Stimulated activated CD8-positive, alpha-beta memory T cell treated with anti-CD3 and anti-CD28 coated beads, Interleukin-7, amount 100 ng/mL, for 24 hours (primary cell): ENCODE results near the gene FBN3.
"Not testable (repeated sequence)": the region's sequence is repeated elsewhere in the genome, so short reads cannot be mapped to it uniquely, and the experiment has no call there.

Experiments used
- DNase-seq: peaks from one replicate; pipeline ENCODE4 v3.0.0-alpha.2; 2020; ENCODE audit warnings: low read depth

The FBN3 gene

DNA sequence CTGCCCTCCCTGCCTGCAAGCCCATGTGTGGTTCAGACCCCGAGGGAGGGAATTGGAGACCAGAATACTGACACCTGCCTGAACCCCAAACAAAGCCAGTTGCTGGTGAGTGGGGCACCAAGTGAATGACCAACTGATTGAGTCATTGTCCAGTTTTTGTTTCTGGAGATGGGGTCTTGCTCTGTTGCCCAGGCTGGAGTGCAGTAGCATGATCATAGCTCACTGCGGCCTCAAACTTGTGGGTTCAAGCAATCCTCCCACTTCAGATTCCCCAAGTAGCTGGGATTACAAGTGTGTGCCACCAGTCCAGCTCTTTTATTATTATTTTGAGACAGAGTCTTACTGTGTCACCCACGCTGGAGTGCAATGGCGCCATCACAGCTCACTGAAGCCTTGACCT lies 92.9 kb downstream of the FBN3 start:
- DNase-seq = no peak

DNA sequence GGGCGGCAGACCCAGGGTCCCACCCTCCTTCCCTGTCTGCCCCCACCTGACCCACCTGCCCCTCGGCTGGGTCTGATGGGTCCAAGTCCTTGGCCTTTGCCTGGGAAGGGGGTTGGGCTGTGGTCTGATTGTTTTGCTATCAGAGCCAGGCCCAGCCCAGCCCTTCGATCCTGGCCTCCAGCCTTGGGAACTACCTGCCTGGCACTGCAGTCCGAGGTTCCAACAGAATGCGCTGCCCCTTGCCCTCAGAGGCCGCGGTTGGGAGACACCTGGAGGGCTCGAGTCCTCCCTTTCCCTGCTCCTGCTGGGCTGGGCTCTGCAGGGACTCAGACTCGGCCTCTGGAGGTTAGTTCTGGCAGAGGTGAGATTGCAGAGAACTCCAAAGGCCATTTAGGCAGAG lies 95.2 kb downstream of the FBN3 start:
- DNase-seq = no peak

DNA sequence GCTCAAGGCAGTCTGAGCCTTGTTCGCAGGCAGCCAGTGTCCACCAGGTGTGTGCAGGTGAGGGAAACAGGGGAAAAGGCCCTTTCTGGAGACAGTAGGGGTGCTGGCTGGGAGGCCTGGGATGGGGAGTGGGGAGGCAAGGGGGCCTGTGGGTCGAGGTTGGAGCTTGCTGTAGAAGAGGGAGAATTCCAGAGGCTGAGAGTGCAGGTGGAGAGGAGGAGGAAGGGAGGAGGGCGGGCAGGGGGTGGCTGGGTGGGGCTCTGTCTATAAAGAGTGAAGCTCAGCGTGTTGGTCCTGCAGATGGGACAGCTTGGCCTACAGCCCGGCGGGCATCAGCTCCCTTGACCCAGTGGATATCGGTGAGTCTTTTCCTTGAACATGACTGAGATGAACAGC lies 96.9 kb downstream of the FBN3 start, which contains the start of gene CCL25:
CCL25 (plus strand) TSS at position 297 of the 396 bp plus-strand sequence. CDS start 290 bp downstream, outside the sequence.
- no peak for DNase-seq

DNA sequence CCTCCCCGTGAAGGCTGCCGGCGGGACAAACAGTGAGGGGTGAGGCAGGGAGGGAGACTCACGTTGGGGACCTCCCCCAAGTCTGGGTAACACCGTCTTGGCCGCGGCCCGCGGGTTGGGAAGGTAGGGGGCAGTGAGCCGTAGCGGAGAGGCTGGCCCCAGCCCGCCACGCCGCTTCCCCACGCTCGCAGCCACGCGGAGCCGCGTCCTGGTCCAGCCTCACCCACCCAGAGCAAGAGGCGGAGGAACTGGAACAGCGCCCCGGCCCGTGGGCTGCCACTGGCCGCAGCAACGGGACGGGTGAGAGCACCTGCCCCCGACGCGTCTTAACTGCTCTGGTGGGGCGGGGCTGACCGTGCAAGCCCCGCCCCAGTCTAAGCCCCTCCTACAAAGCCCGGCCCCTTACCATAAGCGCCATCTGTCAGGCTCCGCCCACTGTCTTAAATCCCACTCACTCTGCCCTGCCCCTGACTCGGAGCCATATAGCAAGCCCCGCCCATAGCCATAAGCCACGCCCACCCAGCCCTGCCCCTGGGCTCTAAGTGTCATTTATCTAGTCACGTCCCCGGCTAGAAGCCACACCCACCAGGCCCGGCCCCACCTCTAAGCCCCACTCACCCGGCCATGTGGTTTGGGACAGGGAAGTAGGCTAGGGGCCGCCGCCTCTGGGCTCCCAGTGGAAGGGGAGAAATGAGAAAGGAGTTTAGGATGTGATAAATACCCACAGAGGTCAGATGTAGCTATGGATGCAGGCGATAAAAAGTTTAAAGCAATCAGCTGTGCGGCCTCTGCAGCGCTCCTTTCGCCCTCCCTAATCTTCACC lies 98.9 kb downstream of the FBN3 start:
- peak; percentile 87 for DNase-seq

DNA sequence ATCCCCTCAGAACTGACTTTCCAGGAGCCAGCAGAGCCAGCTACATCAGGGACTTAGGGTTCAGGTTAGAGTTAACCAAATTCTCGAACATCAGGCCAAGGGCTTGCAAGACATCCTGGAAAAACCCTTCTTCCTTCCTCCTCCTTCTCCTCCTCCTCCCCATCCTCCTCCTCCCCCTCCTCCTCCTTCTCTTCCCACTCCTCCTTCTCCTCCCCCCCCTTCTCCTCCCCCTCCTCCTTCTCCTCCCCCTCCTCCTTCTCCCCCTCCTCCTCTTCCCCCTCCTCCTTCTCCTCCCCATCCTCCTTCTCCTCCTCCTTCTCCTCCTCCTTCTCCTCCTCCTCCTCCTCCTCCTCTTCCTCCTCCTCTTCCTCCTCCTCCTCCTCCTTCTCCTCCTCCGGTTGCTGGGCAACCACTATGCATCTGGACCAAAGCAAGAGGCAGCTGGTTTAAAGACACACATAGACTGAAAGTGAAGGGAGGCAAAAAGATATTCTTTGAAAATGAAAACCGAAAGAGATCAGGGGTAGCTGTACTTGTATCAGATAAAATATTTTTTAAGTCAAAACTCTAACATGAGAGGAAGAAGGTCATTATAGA lies 102.7 kb downstream of the FBN3 start:
- DNase-seq = no peak

DNA sequence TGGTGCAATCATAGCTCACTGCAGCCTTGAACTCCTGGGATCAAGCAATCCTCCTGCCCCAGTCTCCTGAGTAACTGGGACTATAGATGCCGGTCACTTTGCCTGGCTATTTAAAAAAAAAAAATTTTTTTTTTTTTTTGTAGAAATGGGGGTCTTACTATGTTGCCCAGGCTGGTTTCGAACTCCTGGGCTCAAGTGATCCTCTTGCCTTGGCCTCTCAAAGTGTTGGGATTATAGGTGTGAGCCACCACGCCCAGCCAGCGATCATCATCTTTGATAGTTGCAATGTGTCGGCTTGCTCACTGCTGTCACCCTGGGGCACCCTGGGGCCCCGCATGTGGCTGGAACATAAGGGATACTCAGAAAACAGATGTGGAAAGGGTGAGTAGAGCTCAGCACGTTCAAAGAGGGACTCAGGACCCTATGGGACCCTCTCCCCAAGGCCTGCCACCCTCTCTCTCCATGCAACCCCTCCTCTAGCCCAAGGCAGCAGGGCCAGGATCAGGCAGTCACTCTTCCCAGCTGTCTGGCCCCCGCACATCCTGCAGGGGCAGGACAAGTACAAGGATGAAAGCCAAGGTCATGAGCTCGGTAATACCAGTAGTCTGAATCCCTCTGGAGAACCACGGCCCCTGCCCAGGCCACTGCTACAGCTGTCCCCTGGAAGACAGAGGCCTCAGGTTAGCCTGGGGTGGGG lies 103.4 kb downstream of the FBN3 start:
- DNase-seq = no peak

- DNase-seq = no peak
Measured at GRCh38 chr19:8044018-8044417, 105.4 kb downstream of the FBN3 start.

DNA sequence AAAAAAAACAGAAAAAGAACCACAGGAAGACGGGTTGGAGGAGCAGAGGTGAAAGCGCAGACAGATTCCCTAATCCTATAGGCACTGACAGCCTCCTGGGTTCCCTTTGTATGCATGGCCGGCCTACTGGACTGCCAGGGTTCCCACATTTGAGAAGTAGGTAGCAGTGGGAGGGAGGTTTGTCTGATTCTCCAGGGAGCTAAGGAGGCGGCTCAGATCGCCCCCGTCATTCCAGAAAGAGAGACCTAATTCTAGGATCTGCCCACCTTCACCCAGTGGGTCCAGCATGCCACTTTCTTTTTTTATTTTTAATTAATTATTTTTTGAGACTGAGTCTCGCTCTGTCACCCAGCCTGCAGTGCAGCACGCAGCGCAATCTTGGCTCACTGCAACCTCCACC lies 106.5 kb downstream of the FBN3 start:
- no peak for DNase-seq

DNA sequence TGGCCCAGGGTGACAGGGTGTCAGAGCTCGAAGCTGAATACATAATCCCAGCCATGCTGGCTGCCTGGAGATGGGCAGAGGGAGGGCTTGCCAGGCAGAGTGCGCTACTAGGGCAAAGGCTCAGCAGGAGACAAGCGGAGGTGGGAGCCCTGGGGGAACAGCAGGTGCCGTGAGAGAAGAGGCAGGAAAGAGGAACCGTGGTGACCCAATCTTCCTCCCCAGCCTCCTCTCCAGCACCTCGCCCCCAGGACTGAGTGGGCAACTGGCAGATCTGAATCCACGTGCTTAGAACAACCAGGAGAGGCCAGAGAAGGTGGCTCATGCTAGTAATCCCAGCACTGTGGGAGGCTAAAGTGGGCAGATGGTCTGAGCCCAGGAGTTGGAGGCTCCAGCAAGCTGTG lies 107.9 kb downstream of the FBN3 start:
- DNase-seq = no peak

GRCh38 chr19:8039231-8039630 lies 110.2 kb downstream of the FBN3 start:
- no peak for DNase-seq

- no peak for DNase-seq
Measured at GRCh38 chr19:8038815-8039214, 110.6 kb downstream of the FBN3 start.

DNA sequence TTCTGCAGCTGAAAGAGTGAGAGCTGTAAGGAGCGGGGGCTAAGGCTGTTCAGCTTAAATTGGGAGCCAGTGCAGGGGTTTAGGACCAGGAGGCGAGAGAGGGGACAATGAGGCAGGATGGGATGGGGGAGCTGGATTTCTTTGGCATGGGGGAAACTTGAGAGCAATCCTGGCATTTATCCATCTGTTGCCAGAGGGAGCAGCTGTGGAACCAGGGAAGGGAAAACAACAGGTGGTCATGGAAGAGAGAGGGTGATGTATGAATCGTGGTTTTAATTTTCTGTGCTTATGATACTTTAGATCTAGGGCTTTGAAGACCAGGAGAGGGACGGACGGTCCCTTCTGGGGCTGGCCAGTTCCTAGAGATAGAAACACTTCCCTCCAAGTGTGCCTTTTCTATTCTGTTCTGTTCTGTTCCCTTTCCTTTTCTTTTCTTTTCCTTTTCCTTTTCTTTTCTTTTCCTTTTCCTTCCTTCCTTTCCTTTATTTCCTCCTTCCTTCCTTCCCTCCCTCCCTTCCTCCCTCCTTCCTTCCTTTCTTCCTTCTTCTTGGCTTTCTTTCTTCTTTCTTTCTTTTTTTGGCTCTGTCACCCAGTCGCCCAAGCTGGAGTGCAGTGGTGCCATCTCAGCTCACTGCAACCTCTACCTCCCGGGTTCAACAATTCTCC lies 112.8 kb downstream of the FBN3 start:
- DNase-seq = no peak

DNA sequence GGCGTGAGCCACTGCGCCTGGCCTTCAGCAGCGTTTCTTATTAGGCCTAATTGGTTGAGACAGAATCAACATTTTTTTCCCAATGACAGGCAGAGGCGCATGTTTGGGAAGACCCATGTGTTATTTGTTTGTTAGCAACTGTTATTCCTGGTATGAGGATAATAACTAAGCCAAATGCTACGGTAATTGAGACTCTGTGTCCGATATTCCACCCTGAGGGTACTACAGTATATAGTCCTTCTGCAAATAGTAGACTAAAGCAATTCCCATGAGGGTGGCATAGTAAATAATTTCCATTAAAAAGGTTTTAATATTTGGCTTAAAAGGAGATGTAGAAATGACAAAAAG lies 115.2 kb downstream of the FBN3 start:
- no peak for DNase-seq

DNA sequence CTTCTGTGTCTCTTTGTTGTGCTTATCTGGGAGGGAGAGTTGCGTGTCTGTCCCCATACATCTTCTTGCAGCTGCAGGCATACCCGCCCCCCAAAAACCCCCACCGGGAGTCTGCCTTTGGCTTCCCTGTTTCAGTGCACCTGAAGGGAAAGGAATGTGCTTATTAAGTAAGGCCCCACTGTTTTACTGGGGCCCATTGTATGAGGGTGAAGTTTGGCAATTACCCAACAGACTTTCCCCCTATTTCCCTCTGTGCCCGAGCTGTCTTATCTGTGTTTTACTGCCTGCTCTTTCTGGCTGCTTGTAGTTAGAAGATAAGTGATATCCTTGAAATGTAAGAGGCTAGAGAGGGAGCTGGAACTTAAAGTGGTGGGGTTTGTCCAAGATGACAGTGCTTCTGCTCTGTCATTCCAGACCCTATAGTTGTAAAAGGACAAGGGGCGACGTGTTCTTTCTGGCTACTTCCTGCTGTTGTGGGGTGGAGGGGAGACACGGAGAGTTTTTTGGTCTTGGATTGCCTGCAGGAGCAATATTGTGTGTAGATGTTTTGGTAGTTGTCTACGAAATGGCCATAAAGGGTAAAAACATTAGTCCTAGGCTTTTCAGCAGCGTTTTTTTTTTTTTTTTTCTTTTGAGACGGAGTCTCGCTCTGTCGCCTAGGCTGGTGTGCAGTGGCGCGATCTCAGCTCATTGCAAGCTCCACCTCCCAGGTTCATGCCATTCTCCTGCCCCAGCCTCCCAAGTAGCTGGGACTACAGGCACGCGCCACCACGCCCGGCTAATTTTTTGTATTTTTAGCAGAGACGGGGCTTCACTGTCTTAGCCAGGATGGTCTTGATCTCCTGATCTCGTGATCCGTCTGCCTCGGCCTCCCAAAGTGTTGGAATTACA lies 115.9 kb downstream of the FBN3 start:
- DNase-seq = not testable (repeated sequence)

GRCh38 chr19:8030960-8031359 lies 118.4 kb downstream of the FBN3 start:
- DNase-seq = no peak

GRCh38 chr19:8028951-8029491 lies 120.4 kb downstream of the FBN3 start:
- no peak for DNase-seq

GRCh38 chr19:8025316-8025715 lies 124.1 kb downstream of the FBN3 start:
- DNase-seq = no peak

- DNase-seq = not testable (repeated sequence)
Measured at GRCh38 chr19:8024256-8024655, 125.1 kb downstream of the FBN3 start.

- no peak for DNase-seq
Measured at GRCh38 chr19:8023371-8023770, 126.0 kb downstream of the FBN3 start.

- DNase-seq = no peak
Measured at GRCh38 chr19:8022275-8022674, 127.1 kb downstream of the FBN3 start.

DNA sequence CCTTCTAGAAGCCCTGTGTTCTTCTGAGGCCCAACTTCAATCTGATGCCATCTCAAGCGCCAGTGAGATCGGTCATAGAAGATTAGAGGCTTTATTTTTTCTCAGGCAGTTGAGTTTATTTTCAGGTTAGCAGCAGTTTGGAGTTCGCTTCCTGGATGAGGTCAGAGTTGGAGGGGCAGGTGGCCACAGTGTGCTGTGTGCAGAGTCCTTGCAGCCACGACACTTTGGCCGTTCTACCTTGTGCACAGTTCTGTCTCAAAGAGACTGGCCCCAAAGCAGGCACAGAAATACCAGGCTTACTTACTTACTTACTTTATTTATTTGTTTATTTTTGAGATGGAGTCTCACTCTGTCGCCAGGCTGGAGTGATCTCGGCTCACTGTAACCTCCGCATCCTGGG lies 128.0 kb downstream of the FBN3 start:
- no peak for DNase-seq
